ENCODE results near the gene PLTP.
"Not testable (repeated sequence)": the region's sequence is repeated elsewhere in the genome, so short reads cannot be mapped to it uniquely, and the experiment has no call there.

The PLTP gene, protein sequence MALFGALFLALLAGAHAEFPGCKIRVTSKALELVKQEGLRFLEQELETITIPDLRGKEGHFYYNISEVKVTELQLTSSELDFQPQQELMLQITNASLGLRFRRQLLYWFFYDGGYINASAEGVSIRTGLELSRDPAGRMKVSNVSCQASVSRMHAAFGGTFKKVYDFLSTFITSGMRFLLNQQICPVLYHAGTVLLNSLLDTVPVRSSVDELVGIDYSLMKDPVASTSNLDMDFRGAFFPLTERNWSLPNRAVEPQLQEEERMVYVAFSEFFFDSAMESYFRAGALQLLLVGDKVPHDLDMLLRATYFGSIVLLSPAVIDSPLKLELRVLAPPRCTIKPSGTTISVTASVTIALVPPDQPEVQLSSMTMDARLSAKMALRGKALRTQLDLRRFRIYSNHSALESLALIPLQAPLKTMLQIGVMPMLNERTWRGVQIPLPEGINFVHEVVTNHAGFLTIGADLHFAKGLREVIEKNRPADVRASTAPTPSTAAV

DNA sequence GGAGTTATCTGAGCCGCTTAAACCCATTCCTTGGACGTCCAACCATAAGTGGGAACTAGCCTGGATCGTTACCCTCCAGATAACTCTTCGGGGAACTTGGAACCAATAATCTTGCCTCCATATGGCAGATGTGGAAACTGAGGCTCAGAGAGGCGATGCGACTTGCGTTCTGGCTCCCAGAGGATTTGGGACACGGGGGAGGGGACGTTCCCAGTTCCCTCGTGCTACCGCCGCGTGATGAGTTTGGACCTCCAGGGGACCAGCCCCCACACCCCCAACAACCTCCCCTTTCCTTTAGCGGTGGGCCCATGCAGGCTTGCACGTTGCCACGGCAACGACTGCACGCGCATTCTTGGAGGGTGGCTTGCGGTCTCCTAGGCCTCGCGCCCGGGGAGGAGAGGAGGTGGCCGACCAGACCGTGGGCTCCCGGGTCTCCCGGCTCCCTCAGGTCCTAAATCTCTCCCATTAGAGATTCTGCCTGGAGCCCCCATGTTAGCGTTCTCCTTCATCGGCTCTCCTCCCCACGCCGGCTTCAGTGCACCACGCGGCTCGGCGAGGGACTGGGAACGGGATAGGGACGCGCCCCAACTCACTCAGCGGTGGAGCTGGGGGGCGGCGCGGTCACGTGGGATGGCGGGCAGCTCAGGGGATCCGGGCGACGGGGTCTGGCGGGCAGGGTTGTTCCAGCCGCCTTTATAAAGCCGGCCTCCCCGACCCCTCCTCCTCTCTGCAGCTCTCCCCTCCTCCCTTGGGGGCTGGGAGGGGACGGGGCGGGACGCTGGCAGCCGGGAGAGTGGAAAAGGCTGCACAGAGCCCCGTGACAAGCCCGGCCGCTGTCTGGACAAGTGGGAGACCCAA, at the start of gene PLTP:
Gene PLTP, minus strand, starts transcription at position 670 of the 858 bp plus-strand sequence. CDS start 703 bp downstream, outside the sequence.
- in situ Hi-C loops (cut with HindIII; ENCODE audit: low sequenced_read_pairs), result no loop called here

GRCh38 chr20:45959956-45960630, 48.1 kb upstream of the PLTP start:
- in situ Hi-C loops (cut with HindIII; ENCODE audit: low sequenced_read_pairs), result no loop called here

GRCh38 chr20:45959126-45959525, 47.2 kb upstream of the PLTP start:
- in situ Hi-C loops (cut with HindIII; ENCODE audit: low sequenced_read_pairs), result no loop called here

GRCh38 chr20:45958593-45958992, 46.6 kb upstream of the PLTP start:
- in situ Hi-C loops (cut with HindIII; ENCODE audit: low sequenced_read_pairs), result no loop called here

DNA sequence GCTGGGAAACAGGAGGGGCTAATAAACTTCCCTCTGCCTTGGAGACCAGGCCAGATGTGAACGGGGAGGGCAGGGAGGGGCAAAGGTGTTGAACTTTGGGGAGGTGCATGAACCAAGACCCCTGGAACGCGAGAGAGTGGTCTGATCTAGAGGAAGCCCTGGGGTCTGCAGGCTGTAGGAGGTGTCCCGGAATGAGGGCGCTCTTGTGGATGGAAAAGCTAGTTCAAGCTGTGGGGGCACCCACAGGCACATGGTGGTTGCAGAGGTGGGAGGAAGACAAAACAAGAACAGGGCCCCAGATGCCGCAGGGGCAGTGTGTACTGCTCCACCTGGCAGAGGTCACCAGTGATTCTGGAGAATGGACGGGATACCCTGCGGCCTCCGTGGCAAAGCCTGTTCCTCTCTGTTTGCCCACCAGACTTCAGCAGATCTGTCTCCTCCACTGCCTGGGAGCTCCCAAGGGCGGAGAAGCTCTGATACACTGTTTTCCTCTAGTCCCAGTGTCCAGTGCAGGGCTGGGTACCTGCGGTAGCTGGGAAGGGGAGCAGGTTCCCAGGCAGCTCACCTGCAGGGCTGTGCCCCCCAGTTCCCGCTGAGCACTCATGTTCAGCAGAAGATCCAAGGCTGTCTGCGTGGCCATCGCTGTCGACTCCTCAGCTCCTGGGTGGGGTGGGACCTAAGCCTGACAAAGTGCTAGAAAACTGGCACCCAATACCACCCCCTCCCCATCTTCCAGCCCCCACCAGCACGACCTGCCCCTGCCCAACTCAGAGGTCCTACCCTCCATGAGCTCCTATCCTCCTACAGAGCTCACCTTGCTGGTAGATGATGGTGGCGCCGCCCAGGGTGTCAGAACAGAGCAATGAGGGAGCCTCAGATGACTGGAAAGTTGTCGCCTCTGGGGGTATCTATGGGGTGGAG, 45.3 kb upstream of the PLTP start:
- in situ Hi-C loops (cut with HindIII; ENCODE audit: low sequenced_read_pairs), result no loop called here

DNA sequence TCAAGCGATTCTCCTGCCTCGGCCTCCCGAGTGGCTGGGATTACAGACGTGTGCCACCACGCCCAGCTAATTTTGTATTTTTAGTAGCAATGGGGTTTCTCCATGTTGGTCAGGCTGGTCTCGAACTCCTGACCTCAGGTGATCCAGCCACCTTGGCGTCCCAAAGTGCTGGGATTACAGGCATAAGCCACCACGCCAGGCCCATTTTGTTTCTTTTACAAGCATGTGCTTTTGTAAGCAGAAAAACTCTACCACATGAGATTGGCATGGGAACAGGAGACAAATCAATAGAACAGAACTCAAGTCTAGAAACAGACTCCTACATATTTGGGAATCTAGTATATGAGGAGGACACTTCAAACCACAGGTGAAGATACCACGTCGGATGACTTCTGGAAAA, 44.4 kb upstream of the PLTP start:
- in situ Hi-C loops (cut with HindIII; ENCODE audit: low sequenced_read_pairs), result not testable (repeated sequence)

- in situ Hi-C loops (cut with HindIII; ENCODE audit: low sequenced_read_pairs), result no loop called here
These were observed 41.7 kb upstream of the PLTP start for GRCh38 chr20:45953672-45954071.

GRCh38 chr20:45952861-45953260, 40.9 kb upstream of the PLTP start:
- in situ Hi-C loops (cut with HindIII; ENCODE audit: low sequenced_read_pairs), result no loop called here

GRCh38 chr20:45951925-45952834, 40.2 kb upstream of the PLTP start:
- in situ Hi-C loops (cut with HindIII; ENCODE audit: low sequenced_read_pairs), result no loop called here

DNA sequence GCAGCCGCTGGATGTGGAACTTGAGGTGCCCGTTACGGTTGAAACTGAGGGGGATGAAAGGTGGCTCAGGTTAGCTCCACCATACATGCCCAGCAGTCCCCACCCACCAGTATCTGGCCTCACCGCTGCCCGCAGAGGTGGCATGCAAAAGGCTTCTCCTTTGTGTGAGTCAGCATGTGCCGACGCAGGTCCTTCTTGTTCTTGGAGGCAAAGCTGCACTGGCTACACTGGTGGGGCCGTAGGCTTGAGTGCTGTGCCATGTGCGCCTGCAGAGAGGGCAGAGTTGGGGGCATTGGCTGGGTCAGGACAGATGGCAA, 38.3 kb upstream of the PLTP start:
- in situ Hi-C loops (cut with HindIII; ENCODE audit: low sequenced_read_pairs), result no loop called here

GRCh38 chr20:45949542-45950329, 37.8 kb upstream of the PLTP start:
- in situ Hi-C loops (cut with HindIII; ENCODE audit: low sequenced_read_pairs), result loop anchor here (25.0 kb wide), 1 partner anchor 137 kb away; the partner anchor contains the start of gene UBE2C

DNA sequence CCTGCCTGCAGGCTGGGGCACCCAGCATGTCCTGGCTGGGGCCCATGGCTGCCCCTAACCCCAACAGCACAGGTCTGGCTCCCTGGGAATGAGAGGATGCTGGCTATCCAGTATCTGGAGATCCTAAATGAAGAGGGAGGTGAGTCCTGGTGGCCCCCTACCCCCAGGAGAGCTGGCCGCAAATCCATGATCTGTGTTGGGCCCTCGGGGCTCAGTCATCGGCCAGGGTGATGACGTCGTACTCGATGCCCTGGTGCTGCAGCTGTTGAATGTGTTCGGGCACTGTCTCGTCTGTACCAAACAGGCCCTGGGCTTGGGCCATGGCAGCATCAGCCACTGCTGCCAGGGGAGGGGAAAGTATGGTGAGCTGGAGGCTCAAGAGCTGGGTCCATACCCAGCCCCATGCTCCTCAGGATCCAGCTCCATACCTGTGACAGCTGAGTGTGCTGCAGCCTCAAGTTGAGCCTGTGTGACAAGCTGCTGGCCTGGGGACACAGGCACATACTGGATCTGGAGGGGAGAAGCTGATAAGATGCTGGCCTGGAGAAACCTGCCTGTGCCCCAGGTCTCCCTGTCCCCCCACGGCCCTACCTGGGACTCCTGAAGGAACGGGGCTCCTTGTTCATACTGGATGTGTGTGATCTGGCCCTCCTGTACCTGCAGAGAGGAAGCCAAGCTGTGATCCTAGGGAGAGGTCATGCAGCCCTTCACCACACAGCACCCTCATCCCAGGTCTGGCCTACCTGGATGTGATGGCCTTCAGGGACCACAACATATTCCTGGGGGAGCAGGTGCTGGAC, 37.0 kb upstream of the PLTP start:
- in situ Hi-C loops (cut with HindIII; ENCODE audit: low sequenced_read_pairs), result loop anchor here (25.0 kb wide), 1 partner anchor 137 kb away; the partner anchor contains the start of gene UBE2C

DNA sequence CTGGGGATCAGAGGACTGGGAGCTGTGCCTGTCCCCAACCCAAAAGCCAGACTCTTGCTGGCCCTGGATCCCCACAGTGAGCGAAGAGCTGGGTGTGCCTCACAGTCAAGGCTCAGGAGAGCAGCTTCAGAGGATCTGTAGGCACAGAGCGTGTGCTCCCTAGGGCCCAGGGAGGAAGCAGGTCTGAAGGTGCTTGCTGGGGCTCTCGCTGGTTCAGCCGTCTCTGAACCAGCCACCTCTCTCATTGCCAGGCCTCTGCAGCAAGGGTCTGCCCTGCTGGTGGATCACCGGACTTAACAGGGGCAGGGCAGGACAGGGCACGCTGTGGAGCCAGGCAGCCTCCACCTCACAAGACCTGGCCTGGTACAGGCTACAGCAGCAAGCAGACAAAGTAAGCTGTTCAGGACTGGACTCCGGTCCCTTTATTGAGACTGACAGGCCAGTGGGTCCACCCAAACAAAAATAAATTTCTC, 36.3 kb upstream of the PLTP start:
- in situ Hi-C loops (cut with HindIII; ENCODE audit: low sequenced_read_pairs), result loop anchor here (25.0 kb wide), 1 partner anchor 136 kb away; the partner anchor contains the start of gene UBE2C

GRCh38 chr20:45947110-45947866, 35.3 kb upstream of the PLTP start:
- in situ Hi-C loops (cut with HindIII; ENCODE audit: low sequenced_read_pairs), result loop anchor here (25.0 kb wide), 1 partner anchor 135 kb away; the partner anchor contains the start of gene UBE2C

DNA sequence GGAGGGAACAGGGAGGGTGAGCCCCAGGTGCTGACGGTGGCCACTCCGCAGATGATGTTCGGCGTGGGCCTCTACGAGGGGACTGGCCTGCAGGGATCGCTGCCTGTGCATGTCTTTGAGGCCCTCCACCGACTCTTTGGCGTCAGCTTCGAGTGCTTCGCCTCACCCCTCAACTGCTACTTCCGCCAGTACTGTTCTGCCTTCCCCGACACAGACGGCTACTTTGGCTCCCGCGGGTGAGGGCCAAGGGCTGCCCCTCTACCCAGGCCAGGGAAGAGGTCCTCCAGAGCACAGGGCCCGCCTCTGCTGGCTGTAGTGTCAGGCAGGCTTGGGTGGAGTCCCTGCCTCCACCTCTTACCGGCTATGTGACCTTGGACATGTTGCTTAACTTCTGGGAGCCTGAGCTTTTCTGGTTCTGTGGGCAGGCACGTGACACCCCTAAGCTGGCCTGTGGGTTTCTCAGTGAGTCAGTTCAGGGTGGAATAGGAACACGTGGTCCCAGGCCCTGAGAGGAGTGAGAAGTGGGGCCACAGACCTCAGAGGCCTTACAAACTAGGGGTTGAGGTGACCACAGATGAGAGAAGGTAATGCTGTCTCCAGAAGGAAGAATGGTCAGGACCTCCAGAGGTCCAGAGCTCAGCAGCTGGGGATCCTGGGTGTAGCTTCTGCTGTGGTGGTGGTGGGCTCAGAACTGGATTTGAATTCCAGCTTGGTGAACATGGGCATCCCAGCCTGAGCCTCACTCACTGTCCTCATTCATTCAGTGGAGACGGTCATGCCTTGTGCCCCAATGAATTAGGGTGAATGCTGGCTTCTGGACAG, 34.4 kb upstream of the PLTP start:
- in situ Hi-C loops (cut with HindIII; ENCODE audit: low sequenced_read_pairs), result loop anchor here (25.0 kb wide), 1 partner anchor 134 kb away; the partner anchor contains the start of gene UBE2C
